Measurements from ENCODE around the gene SAP130. TPM values are rescaled to one million over a fixed set of nuclear protein-coding genes. Genes with fewer than 3 reads are reported as not detected.

SAP130 gene
- total RNA-seq, 1 donor from 2014 or later: 13.9 TPM

- intact Hi-C loops (cut with DNase I): no loop called here
- ATAC-seq: no peak
- DNase-seq (ENCODE audit: missing footprints): no peak
These were observed 58.4 kb downstream of the SAP130 start for GRCh38 chr2:127969446-127969845.

GRCh38 chr2:127968610-127969339 is 59.1 kb downstream of the SAP130 start:
- no peak for ATAC-seq

GRCh38 chr2:127961729-127962128 is 66.1 kb downstream of the SAP130 start:
- intact Hi-C loops (cut with DNase I): no loop called here
- ATAC-seq: peak; percentile 98
- DNase-seq (ENCODE audit: missing footprints): no peak

More at GRCh38 chr2:127968610-127969339, 59.1 kb downstream of the SAP130 start:
- intact Hi-C loops (cut with DNase I): no loop called here
- DNase-seq (ENCODE audit: missing footprints): no peak

DNA sequence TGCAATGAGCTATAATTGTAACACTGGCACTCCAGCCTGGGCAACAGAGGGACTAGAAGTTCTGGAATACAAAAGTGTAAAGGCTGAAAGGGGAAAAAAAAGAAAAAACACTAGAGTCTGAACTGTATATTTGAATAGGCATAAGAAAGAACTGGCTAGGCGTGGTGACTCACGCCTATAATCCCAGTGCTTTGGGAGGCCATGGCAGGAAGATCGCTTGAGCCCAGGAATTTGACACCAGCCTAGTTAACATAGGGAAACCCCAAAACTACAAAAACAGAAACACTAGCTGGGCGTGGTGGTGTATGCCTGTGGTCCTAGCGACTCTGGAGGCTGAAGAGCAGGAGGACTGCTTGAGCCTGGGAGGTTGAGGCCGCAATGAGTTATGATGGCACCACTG is 70.6 kb downstream of the SAP130 start:
- intact Hi-C loops (cut with DNase I): no loop called here
- ATAC-seq (no peak), DNase-seq (ENCODE audit: missing footprints) (no peak)

DNA sequence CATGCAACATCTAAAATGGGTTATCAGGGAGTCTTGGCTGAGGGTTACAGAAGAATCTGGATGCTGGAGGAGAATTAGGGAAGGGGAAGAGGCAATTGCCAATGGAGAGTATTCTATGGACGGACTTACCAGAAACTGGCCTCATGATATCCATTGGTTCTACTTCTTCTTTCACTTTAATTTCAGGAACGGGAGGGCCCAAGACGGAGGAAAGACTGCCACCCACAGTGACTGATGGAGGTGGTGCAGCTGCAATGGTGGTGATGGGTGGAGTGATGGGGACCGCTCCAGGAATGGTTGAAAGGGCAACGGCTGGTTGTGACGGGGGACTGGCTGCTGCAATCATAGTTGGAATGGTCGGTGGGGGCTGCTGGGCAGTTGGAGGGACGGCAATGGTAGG is 73.0 kb downstream of the SAP130 start:
- DNase-seq (ENCODE audit: missing footprints) (no peak), ATAC-seq (no peak)
- intact Hi-C loops (cut with DNase I): loop anchor here (5.0 kb wide), 2 partner anchors 32 to 53 kb away; no protein-coding TSS in a partner anchor

GRCh38 chr2:127953849-127954248 is 74.0 kb downstream of the SAP130 start:
- ATAC-seq (no peak), DNase-seq (ENCODE audit: missing footprints) (no peak)
- intact Hi-C loops (cut with DNase I): loop anchor here (5.0 kb wide), 2 partner anchors 33 to 52 kb away; no protein-coding TSS in a partner anchor

DNA sequence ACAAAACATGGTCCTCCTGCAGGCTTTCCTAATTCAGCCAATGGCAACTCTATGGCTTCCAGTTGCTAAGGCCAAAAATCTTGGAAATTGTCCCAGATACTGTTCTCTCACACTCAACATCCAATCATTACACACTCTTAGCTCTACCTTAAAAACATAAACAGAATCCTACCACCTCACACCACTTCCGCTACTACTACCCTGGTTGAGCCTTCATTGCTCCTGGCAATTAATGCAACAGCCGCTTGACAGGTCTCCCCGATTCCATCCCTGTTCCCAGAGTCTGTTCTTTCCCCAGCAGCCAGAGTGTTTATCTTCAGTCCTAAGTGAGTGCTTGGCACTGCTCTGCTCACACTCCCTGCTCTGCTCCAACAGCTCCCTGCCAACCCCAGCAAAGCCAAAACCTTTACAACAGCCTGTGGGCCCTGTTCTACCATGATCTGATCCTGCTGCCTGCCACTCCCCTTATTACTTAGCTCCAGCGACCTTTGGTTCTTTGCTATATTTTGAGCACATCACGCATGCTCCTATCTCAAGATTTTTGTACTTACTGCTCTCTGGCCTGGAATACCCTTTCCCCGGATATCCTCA is 74.6 kb downstream of the SAP130 start:
- ATAC-seq (peak; percentile 98), DNase-seq (ENCODE audit: missing footprints) (peak; percentile 73)
- intact Hi-C loops (cut with DNase I): loop anchor here (5.0 kb wide), 2 partner anchors 34 to 51 kb away; no protein-coding TSS in a partner anchor

DNA sequence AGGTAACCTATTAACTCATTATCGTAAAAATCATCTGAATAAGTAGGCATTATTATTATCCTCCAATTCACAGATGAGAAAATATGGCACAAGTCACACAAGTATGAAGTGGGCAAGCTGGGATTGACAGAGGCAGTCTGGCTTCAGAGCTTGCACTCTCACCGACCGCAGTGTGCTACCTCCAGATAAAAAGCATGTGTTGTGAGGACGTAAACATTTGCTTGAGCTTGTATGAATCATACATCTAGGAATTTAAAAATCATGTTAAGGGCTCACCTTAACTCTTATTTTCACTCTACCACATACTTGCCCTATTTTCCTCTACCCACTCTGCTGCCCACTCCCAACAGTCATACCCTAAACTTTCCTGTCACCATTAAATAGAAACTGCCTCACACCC is 76.8 kb downstream of the SAP130 start:
- ATAC-seq: no peak
- DNase-seq (ENCODE audit: missing footprints): no peak
- intact Hi-C loops (cut with DNase I): loop anchor here (5.0 kb wide), 2 partner anchors 36 to 49 kb away; no protein-coding TSS in a partner anchor

- DNase-seq (ENCODE audit: missing footprints) (no peak), ATAC-seq (no peak)
- intact Hi-C loops (cut with DNase I): loop anchor here (5.0 kb wide), 2 partner anchors 37 to 48 kb away; no protein-coding TSS in a partner anchor
These were observed 77.6 kb downstream of the SAP130 start for GRCh38 chr2:127950264-127950663.

DNA sequence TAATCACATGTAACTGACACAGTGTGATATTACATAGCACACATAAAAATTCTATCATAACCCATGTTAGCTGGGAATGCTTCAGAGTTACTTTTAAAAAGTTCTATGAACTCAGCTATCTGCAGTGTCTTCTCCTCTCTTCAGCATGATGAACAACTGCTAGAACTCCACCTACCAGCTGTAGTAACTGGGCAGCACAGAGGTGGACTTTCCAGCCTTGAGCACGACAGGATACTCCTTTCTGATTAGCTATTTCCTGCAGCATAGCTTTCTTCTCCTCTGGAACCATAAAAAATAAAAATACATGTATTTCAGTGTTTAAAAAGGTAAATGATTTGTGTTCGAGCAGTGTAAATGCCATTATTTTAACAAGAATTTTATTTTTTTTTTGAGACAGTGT is 82.6 kb downstream of the SAP130 start:
- ATAC-seq: no peak
- DNase-seq (ENCODE audit: missing footprints): no peak
- intact Hi-C loops (cut with DNase I): no loop called here

DNA sequence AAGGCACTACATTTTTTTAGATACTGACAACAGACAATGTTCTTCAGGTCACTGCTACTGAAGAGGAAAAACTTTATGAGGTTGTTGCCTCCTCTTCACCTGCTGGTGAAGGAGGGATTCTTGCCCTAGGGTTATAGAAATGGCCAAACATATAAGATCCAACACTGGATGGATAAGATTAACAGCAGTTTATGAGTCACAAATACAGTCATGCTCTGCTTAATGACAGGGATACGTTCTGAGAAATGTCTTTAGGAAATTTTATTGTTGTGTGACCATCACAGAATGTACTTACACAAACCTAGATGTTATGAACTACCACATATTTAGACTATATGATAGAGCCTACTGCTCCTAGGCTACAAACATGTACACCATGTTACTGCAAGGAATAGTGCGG is 84.7 kb downstream of the SAP130 start:
- DNase-seq (ENCODE audit: missing footprints): no peak
- intact Hi-C loops (cut with DNase I): no loop called here
- ATAC-seq: no peak

DNA sequence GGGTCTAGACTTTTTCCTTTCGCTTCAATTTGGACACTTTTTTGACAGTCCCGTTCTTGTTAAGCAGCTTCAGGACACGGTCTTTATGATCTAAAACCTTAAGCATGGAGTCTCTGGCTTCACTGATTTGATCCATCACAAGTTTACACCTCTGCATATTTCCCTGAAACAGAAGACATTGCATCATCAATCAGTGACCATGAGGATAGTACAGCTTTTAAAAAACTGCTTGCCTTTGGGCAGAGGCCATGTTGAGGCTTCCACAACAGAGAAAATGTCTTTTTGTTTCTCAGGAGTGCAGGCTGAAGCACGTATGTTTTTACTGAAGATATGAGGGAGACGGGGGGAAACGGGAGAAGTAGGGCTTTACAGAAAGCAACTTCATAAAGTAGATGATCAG is 85.9 kb downstream of the SAP130 start:
- ATAC-seq (no peak), DNase-seq (ENCODE audit: missing footprints) (no peak)
- intact Hi-C loops (cut with DNase I): no loop called here

DNA sequence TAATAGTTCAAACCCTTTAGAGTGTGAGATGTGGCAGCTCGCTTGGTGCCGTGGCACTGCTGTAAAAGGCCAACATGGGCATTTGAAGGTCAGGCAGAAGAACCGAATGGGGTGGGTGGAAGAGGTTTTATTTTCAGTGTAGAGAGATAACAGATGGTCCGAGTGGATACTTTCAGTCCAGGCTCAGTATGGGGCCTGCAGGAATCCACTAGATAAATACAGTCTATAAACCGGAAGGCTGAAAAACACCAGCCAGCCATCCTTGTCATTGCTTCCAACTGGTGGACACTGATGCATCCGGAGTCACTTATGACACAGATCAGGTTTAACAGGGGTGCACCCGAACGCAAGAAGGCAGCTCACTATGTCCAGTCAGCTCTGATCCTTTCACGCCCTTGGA is 86.4 kb downstream of the SAP130 start:
- no peak for ATAC-seq
- intact Hi-C loops (cut with DNase I): no loop called here
- DNase-seq (ENCODE audit: missing footprints): no peak

DNA sequence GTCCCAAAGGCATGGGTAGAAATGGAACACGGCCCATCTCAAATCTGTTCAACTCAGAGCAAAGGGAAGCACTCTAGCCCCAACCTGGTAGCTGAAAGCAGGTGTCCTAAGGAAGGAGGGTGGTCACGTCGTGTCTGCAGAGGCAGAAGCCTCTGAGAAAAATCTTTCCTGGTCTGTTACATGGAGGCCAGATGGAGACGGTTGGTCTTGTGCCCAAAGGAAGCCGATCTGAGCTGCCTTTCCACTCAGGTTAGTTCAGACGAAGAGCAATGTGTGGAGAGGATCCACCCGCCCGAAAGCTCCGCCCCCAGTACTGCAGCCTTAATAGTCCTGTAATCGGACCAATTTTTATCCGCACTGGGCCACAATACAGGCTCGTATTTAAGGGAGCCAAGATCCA is 87.2 kb downstream of the SAP130 start:
- no peak for DNase-seq (ENCODE audit: missing footprints)
- peak; percentile 42 for ATAC-seq
- intact Hi-C loops (cut with DNase I): no loop called here

- no peak for ATAC-seq
- no peak for DNase-seq (ENCODE audit: missing footprints)
- intact Hi-C loops (cut with DNase I): no loop called here
These were observed 92.5 kb downstream of the SAP130 start for GRCh38 chr2:127935337-127935736.

DNA sequence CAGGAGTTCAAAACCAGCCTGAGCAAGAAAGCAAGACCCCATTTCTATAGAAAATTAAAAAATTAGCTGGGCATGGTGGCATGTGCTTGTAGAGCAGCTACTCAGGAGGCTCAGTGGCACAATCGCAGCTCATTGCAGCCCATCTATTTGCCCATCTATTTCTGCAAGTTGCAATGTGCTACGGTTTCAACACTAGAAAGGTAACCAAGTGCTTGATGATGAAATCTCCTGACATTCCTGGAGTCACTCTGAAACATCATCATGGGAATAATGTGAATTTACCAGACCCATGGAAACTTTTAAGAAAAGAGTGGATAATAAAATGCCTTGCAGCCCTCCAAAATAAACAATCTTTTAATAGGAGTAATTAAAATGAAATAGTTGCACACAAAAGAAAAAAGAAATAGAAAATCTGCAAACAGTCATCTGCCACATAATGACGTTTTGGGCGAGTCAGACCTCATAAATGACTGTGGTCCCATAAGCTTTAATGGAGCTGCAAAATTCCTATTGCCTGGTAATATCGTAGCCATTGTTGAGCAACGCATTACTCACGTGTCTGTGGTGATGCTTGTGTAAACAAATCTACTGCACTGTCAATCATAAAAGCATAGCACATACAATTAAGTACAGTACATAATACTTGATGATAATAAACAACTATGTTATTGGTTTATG is 95.5 kb downstream of the SAP130 start:
- no peak for ATAC-seq
- intact Hi-C loops (cut with DNase I): no loop called here
- no peak for DNase-seq (ENCODE audit: missing footprints)

DNA sequence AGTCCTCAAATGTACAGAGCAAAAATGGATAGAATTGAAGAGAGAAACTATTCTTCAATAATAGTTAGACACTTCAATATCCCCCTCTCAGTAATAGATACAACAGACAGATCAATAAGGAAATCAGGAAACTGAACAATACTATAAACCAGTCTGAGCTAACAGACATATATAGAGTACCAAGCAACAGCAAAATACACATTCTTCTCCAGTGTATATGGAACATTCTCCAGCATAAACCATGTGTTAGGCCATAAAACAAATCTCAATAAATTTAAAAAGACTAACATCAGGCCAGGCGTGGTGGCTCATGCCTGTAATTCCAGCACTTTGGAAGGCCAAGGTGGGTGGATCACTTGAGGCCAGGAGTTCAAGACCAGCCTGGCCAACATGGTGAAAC is 98.4 kb downstream of the SAP130 start:
- intact Hi-C loops (cut with DNase I): no loop called here
- no peak for DNase-seq (ENCODE audit: missing footprints)
- ATAC-seq: no peak

GRCh38 chr2:127927384-127927783 is 100.5 kb downstream of the SAP130 start:
- intact Hi-C loops (cut with DNase I): no loop called here
- ATAC-seq: no peak

DNA sequence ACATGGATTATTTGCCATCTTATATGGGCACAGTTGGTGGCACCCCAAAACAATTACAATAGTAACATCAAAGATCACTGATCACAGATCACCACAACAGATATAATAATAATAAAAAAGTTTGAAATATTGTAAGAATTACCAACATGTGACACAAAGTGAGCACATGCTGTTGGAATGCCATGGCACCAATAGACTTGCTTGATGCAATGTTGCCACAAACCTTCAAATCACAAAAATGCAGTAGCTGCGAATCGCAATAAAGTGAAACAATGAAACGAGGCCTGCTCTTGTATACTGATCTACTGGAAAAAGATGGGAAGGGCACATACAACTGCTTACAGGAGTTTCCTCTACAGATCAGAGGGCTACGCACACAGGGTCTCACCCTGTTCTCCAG is 109.9 kb downstream of the SAP130 start:
- ATAC-seq (no peak), DNase-seq (ENCODE audit: missing footprints) (no peak)
- intact Hi-C loops (cut with DNase I): no loop called here

More at GRCh38 chr2:127927384-127927783, 100.5 kb downstream of the SAP130 start:
- DNase-seq (ENCODE audit: missing footprints): no peak
